NCI-H2081 (cell line): ENCODE measurements around the gene BICD1.

Source experiments
- DNase-seq, 2 experiments: peaks; one replicate each; lab custom pipeline; 2025; lab: John Stamatoyannopoulos, UW

Gene BICD1

GRCh38 chr12:32281098-32281497, 174.5 kb downstream of the BICD1 start:
- no peak for DNase-seq

GRCh38 chr12:32284561-32284960, 177.9 kb downstream of the BICD1 start:
- no peak for DNase-seq

GRCh38 chr12:32285021-32285420, 178.4 kb downstream of the BICD1 start:
- no peak for DNase-seq

DNA sequence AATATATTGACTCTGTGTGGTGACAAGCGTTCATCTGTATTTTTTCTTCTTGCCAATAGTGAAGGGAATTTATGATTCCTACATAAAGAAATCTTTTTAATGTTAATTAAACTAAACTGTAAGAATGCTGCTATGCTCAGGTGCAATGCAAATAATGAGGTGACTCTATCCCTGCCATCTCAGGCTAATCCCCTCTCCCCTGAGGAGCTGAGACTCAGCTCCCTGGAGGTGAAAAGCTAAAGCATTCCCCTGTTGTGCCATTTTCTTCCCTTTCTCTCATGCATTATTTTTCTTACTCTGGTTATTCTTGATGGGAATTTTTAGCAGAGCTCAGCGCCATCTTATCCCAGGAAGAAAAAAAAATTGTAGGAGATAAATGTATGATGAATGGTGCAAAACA, 178.8 kb downstream of the BICD1 start:
- no peak for DNase-seq

GRCh38 chr12:32290411-32290810, 183.8 kb downstream of the BICD1 start:
- DNase-seq, result no peak

DNA sequence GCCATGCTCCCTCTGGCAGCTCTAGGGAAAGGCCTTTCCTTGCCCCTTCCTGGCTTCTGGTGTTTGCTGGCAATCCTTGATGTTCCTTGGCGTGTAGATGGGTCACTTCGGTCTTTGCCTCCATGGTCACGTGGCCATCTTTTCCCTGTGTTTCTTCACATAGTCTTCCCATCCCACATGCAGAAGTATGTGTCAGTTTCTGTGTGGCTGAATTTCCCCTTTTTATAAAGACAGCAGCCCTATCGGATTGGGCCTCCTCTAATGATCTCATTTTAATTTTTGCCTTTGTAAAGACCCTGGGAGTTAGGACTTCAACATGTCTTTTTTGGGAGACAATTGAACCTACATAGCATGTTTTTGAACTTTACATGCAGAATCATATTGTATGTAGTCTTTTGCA, 185.5 kb downstream of the BICD1 start:
- DNase-seq, result no peak

GRCh38 chr12:32293808-32294419, 187.3 kb downstream of the BICD1 start:
- DNase-seq, result no peak

- no peak for DNase-seq
These were observed 189.9 kb downstream of the BICD1 start for GRCh38 chr12:32296567-32296966.

DNA sequence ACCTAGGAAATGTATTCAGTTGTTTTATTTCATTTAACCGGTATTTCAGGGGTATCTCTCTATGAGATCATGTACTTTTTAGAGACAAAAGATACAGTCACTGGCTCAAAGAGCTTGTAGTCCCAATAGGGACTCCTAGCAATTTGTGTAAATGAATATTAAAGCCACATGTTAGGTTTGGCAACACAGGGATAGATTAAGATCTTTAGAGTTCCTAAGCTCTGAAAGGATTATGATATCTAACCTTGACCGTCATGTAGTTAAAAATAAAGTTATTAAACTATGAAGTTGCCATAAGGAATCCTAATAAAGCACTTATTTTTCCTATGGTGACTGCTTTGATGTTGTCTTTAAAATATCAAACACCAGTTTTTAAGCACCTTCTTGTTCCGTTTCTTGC, 192.3 kb downstream of the BICD1 start:
- DNase-seq, result no peak

DNA sequence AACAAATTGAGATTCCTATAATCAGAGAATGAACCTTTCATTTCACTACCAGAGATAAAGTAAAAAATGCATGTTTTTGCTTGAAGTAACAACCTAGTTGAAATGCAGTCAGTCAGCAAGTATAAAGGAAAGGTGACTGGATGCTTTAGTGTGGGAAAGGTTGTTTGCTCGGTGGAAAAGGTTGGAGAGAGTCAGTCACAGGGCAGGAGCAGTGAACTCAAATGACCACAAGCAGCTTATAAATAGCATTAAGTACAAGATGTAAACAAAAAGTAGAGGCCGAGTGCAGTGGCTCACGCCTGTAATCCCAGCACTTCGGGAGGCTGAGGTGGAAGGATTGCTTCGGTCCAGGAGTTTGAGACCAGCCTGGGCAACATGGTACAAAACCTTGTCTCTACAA, 194.6 kb downstream of the BICD1 start:
- DNase-seq, result no peak

GRCh38 chr12:32302218-32303173, 195.8 kb downstream of the BICD1 start:
- DNase-seq, result peak; percentile 12 to 16

- no peak for DNase-seq
These were observed 196.5 kb downstream of the BICD1 start for GRCh38 chr12:32303174-32303549.

GRCh38 chr12:32305163-32305562, 198.5 kb downstream of the BICD1 start:
- DNase-seq, result peak; percentile 4 to 25

GRCh38 chr12:32307326-32307725, 200.7 kb downstream of the BICD1 start:
- no peak for DNase-seq

DNA sequence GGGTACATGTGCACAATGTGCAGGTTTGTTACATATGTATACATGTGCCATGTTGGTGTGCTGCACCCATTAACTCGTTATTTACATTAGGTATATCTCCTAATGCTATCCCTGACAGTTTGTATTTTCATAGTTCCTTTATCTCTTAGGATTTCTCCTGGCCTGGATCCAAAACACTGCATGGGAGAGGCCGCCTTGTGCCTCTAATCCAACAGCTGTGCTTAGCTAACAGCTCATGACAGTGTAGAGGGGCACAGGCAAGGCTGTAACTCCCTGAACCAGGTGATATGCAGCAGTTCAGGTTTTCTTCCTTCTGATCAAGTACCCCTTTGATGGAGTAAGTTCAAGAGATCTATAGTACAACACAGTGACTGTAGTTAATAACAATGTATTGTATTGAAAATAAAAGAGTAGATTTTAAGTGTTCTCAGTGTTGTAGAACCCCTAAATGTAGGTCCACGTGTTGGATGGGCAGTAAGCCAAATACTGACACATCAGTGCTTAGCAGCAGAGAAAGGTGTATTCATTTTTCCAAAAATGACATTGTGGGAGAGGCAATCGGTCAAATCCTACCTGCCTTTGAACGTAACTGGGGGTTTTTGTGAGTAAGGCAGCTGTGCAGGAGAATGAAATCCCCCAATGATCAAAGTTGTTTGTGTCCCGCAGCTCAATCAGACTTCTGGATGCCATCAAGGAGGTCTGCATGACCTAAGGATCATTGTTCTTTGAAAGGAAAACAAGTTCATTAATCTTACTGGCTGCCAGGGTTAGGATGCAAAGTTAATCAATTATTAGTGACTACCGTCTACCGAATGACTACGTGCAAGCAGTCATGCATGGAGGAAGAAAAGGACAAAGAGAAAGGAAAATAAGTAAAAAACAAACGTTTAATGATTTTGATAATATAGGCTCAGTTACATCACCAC, 203.4 kb downstream of the BICD1 start:
- peak; percentile 22 to 46 for DNase-seq

DNA sequence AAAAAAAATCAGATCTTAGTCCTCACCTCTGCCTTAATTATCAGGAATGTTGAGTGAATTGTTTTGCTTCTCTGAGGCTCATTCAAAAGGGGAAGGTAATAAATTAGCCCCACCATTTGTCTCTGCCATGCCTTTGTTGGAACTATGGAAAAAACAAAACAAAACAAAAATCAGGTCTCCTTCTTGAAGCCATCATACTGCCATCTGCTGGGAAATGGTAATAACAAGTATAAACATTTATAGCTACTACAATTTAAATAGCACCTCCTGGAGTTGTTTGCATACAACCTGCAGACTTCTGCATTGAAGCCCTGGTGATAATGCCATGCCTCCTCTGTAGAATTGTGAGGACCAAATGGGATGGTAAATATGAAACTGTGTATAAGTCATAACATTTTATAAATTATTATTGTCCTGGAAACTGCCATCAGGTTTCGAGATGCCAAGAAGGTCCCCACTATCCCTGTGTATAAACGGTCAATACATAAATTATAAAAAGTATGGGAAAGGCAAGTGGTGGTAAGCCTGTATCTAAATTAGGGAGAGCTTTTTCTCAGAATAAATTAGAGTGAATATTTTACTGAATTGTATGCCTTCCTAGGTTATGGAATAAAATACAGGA, 205.5 kb downstream of the BICD1 start:
- peak; percentile 51 to 80 for DNase-seq

DNA sequence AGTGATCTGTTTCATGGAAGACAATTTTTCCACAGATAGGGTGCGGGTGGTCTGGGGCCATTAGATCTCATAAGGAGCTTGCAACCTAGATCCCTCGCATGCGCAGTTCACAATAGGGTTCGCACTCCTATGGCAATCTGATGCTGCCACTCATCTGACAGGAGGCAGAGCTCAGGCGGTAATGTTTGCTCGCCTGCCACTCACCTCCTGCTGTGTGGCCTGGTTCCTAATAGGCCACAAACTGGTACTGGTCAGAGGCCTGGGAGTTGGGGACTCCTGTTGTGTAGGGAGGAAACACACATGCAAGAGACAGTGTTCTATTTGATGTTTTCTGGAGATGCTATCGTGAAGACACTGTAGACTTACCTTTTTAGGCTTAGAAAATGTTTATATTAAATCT, 215.7 kb downstream of the BICD1 start:
- DNase-seq, result no peak

DNA sequence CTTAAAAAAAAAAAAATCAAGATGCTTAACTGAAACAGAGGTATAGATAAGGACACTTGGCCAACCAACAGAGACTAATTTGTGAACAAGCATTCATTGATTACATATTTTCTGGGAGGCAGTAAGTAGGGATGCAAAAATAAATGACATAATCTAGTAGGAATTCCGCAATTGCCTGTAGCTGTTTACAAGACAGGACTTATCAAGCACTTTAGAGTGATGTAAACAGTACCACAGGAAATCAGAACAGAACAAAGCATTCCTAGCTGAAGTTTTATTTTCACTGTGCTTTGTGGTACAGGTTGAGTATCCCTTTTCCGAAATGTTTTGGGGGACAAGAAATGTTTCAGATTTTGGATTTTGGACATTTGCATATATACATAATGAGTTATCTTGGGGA, 224.5 kb downstream of the BICD1 start:
- DNase-seq, result no peak

DNA sequence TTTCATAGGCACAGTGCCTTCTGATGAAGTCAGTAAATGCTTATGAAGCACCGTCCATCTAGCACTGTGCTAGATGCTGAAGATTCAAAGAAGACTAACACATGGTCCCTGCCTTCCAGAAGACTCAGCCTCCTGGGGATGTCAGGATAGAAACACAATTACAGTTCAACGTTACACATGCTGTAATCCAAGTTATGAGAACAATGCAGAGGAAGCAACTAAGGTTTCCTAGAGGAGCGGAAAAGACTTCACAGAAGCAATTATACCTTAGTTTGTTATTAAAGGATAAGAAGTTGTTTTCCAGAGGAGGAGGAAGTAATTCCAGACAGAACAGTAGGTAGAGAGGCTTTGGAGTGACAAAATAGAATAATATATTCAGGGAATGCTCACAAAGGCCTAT, 225.8 kb downstream of the BICD1 start:
- no peak for DNase-seq

- peak in 1 of 2 experiments; percentile 17 for DNase-seq
These were observed 227.7 kb downstream of the BICD1 start for GRCh38 chr12:32334371-32334777.

DNA sequence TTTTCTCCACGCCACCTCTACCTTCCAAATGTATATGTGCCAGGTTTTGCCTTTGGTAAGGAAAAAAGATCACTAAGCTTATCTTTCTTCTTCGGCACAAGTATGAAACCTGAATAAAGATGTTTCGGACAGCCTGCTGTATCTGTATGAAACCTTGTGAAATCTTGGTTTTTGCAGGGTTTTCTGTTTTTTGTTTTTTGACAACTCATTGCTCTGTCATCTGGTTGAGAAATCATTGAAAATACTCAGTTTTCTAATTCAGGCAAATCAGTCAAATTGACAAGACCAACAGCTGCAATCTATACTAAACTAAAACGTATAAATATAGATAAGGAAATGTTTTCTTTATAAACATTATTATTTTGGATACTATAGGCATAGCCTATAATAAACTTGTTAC, 229.6 kb downstream of the BICD1 start:
- DNase-seq, result no peak

DNA sequence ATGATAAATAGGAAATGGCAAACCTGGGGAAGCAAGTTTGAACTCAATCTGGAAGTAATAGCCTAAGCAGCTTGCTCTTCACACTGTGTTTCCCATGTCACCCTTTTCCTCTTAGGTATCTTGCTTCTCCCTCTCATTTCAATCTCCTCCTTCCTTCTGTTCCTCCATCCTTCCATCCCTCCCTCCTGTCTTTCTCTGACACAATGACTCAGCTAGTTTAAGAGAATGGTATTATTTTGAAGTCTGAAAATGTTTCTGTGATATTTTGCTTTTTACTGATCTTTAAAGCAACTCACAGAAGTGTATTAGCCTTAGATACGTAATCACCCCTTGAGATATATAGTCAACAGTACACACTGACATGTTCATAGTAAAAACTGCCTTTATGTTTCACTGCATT, 236.8 kb downstream of the BICD1 start:
- DNase-seq, result no peak
